ENCODE results near the gene BLNK. TPM values are rescaled to one million over a fixed set of nuclear protein-coding genes. Genes with fewer than 3 reads are reported as not detected.

The BLNK gene
- total RNA-seq, 1 donor from 2014 or later = not detected

- H3K4me3 Mint-ChIP-seq = no peak overlapping the region
- H3K9me3 Mint-ChIP-seq = no peaks in the 10 kb centered on the region
- no peak overlapping the region for H3K27ac Mint-ChIP-seq (ENCODE audit: unreplicated experiment)
- no peak for DNase-seq (ENCODE audit: low read depth, low spot score)
- H3K4me1 Mint-ChIP-seq = no peaks in the 10 kb centered on the region
- H3K36me3 Mint-ChIP-seq (ENCODE audit: low read depth) = no peaks in the 10 kb centered on the region
- TF ChIP-seq CTCF (conservative IDR thresholded peaks at IDR 0.05) = no peak
- H3K27me3 Mint-ChIP-seq (ENCODE audit: low read depth) = peaks cover 10% of the 10 kb centered on the region
Measured at GRCh38 chr10:96272316-96273280, 1.2 kb upstream of the BLNK start.

GRCh38 chr10:96270571-96270970, 798 bp downstream of the BLNK start:
- no peaks in the 10 kb centered on the region for H3K36me3 Mint-ChIP-seq (ENCODE audit: low read depth)
- no peaks in the 10 kb centered on the region for H3K4me1 Mint-ChIP-seq
- no peaks in the 10 kb centered on the region for H3K9me3 Mint-ChIP-seq
- TF ChIP-seq CTCF (conservative IDR thresholded peaks at IDR 0.05) = no peak
- H3K27me3 Mint-ChIP-seq (ENCODE audit: low read depth) = peaks cover 10% of the 10 kb centered on the region
- no peak overlapping the region for H3K4me3 Mint-ChIP-seq
- no peak for DNase-seq (ENCODE audit: low read depth, low spot score)
- no peak overlapping the region for H3K27ac Mint-ChIP-seq (ENCODE audit: unreplicated experiment)

GRCh38 chr10:96269438-96270300, 1.7 kb downstream of the BLNK start:
- no peaks in the 10 kb centered on the region for H3K9me3 Mint-ChIP-seq
- no peak for DNase-seq (ENCODE audit: low read depth, low spot score)
- H3K27ac Mint-ChIP-seq (ENCODE audit: unreplicated experiment) = no peak overlapping the region
- no peaks in the 10 kb centered on the region for H3K36me3 Mint-ChIP-seq (ENCODE audit: low read depth)
- no peak for TF ChIP-seq CTCF (conservative IDR thresholded peaks at IDR 0.05)
- no peaks in the 10 kb centered on the region for H3K4me1 Mint-ChIP-seq
- no peak overlapping the region for H3K4me3 Mint-ChIP-seq
- H3K27me3 Mint-ChIP-seq (ENCODE audit: low read depth) = peaks cover 10% of the 10 kb centered on the region

- H3K9me3 Mint-ChIP-seq = no peaks in the 10 kb centered on the region
- no peak for DNase-seq (ENCODE audit: low read depth, low spot score)
- H3K27me3 Mint-ChIP-seq (ENCODE audit: low read depth) = peaks cover 10% of the 10 kb centered on the region
- H3K4me3 Mint-ChIP-seq = no peak overlapping the region
- no peak for TF ChIP-seq CTCF (conservative IDR thresholded peaks at IDR 0.05)
- no peak overlapping the region for H3K27ac Mint-ChIP-seq (ENCODE audit: unreplicated experiment)
- no peaks in the 10 kb centered on the region for H3K36me3 Mint-ChIP-seq (ENCODE audit: low read depth)
- H3K4me1 Mint-ChIP-seq = no peaks in the 10 kb centered on the region
Measured at GRCh38 chr10:96268341-96268909, 2.9 kb downstream of the BLNK start.

- H3K4me3 Mint-ChIP-seq = no peak overlapping the region
- peaks cover 4% of the 10 kb centered on the region for H3K27me3 Mint-ChIP-seq (ENCODE audit: low read depth)
- H3K9me3 Mint-ChIP-seq = no peaks in the 10 kb centered on the region
- H3K36me3 Mint-ChIP-seq (ENCODE audit: low read depth) = no peaks in the 10 kb centered on the region
- H3K4me1 Mint-ChIP-seq = no peaks in the 10 kb centered on the region
- DNase-seq (ENCODE audit: low read depth, low spot score) = no peak
- no peak overlapping the region for H3K27ac Mint-ChIP-seq (ENCODE audit: unreplicated experiment)
- no peak for TF ChIP-seq CTCF (conservative IDR thresholded peaks at IDR 0.05)
Measured at GRCh38 chr10:96267234-96267705, 4.1 kb downstream of the BLNK start.
